NCI-H460 (cell line): ENCODE results near the gene SCTR. TPM values are rescaled to one million over a fixed set of nuclear protein-coding genes. Genes with fewer than 3 reads are reported as not detected.
A peak's percentile ranks its signal among the peaks of the same experiment; 100 is the strongest.

Experiments
- DNase-seq: peaks from one replicate; pipeline ENCODE4 v3.0.0-alpha.2; 2016; ENCODE audit warnings: low read depth; ENCODE audit errors: extremely low read depth
- total RNA-seq: library from RNA; depleted of rRNA; stranded (reverse); fragments of >200 nt; shearing (Covaris generic); gene quantifications from 2 replicates; pipeline ENCODE4 v1.2.3, GENCODE V29; 2014

Gene SCTR
- total RNA-seq, 1 experiment from 2014 or later, result not detected

GRCh38 chr2:119525614-119526013, 1.3 kb upstream of the SCTR start:
- no peak for DNase-seq

GRCh38 chr2:119523383-119523951, 816 bp downstream of the SCTR start:
- DNase-seq, result no peak

- DNase-seq, result no peak
These were observed 1.6 kb downstream of the SCTR start for GRCh38 chr2:119522671-119523070.

GRCh38 chr2:119521433-119522050, 2.7 kb downstream of the SCTR start:
- DNase-seq, result no peak

GRCh38 chr2:119520696-119521432, 3.4 kb downstream of the SCTR start:
- no peak for DNase-seq

GRCh38 chr2:119519057-119519408, 5.2 kb downstream of the SCTR start:
- DNase-seq, result no peak

- DNase-seq, result no peak
These were observed 5.8 kb downstream of the SCTR start for GRCh38 chr2:119518401-119519056.

- peak; percentile 30 for DNase-seq
These were observed 6.8 kb downstream of the SCTR start for GRCh38 chr2:119517433-119517832.

- DNase-seq, result no peak
These were observed 8.2 kb downstream of the SCTR start for GRCh38 chr2:119516121-119516520.

GRCh38 chr2:119513832-119514231, 10.5 kb downstream of the SCTR start:
- no peak for DNase-seq

GRCh38 chr2:119512946-119513345, 11.3 kb downstream of the SCTR start:
- no peak for DNase-seq

- DNase-seq, result no peak
These were observed 12.3 kb downstream of the SCTR start for GRCh38 chr2:119511989-119512388.

- no peak for DNase-seq
These were observed 15.5 kb downstream of the SCTR start for GRCh38 chr2:119508756-119509155.

GRCh38 chr2:119496682-119497081, 27.6 kb downstream of the SCTR start:
- no peak for DNase-seq

GRCh38 chr2:119495948-119496347, 28.3 kb downstream of the SCTR start:
- DNase-seq, result no peak

GRCh38 chr2:119494163-119494790, 30.0 kb downstream of the SCTR start:
- no peak for DNase-seq

- DNase-seq, result peak; percentile 28
These were observed 32.3 kb downstream of the SCTR start for GRCh38 chr2:119491776-119492525.

- DNase-seq, result no peak
These were observed 33.6 kb downstream of the SCTR start for GRCh38 chr2:119490653-119491195.

- no peak for DNase-seq
These were observed 34.2 kb downstream of the SCTR start for GRCh38 chr2:119490106-119490505.
